A549 (cell line): ENCODE data around the gene SLC25A47. TPM values are rescaled to one million over a fixed set of nuclear protein-coding genes. Genes with fewer than 3 reads are reported as not detected.
"Not testable (repeated sequence)": the region's sequence is repeated elsewhere in the genome, so short reads cannot be mapped to it uniquely, and the experiment has no call there.

Source experiments
- ATAC-seq, 2 experiments: fragments of 200-7000 bp in 1 of 2; fragments of >200 bp in 1 of 2; cut with Nextera tagmentation in 1 of 2; cut with Tn5 transposase in 1 of 2; 3 replicates each; pipeline versions ENCODE4 v1.8.0 to v1.9.1; 2018 to 2020; ENCODE audit warnings: mild to moderate bottlenecking in 1 of 2, moderate library complexity in 1 of 2
- CTCF ChIA-PET: fragments of 300-600 bp; sonication (Branson Sonifier 250); formaldehyde crosslinking; extraction: SDS; loops from one replicate; lab custom pipeline; 2021; ENCODE audit warnings: antibody characterized with exemption, inconsistent platforms; lab: Yijun Ruan, JAX
- POLR2A ChIA-PET: fragments of 350-600 bp; formaldehyde crosslinking; extraction: SDS; loops from one replicate; lab custom pipeline; 2021; ENCODE audit warnings: antibody characterized with exemption, inconsistent platforms; lab: Yijun Ruan, JAX
- DNase-seq, 2 experiments: peaks; one replicate each; pipeline versions ENCODE4 v3.0.0 to v3.0.0-alpha.2; 2011 to 2016; ENCODE audit warnings: low read depth in 1 of 2, low spot score in 1 of 2
- FAIRE-seq: peaks from 2 replicates; lab custom pipeline; 2011; peaks lifted over from hg19 to GRCh38; lab: Jason Lieb, UNC
- H3K27ac ChIP-seq, 2 experiments: fragments of >200 bp; sonication (Bioruptor Twin); formaldehyde crosslinking; 3 replicates each; pipeline ENCODE4 v1.5.1; 2016 to 2017
- H3K4me1 ChIP-seq: fragments of >200 bp; sonication (Bioruptor Twin); formaldehyde crosslinking; 3 replicates; pipeline ENCODE4 v1.6.1; 2016
- H3K4me2 ChIP-seq: fragments of >200 bp; sonication (Bioruptor Twin); formaldehyde crosslinking; 3 replicates; pipeline ENCODE4 v1.6.1; 2016
- H3K4me3 ChIP-seq: fragments of >200 bp; sonication (Bioruptor Twin); formaldehyde crosslinking; 3 replicates; pipeline ENCODE4 v1.5.1; 2016
- H3K9me3 ChIP-seq: fragments of >200 bp; sonication (Bioruptor Twin); formaldehyde crosslinking; 3 replicates; pipeline ENCODE4 v1.6.1; 2016
- BHLHE40 ChIP-seq: IDR thresholded peaks from 2 replicates; pipeline ENCODE4 v1.6.1; 2012; ENCODE audit warnings: low read depth, low read length, inconsistent platforms
- CEBPB ChIP-seq, 2 experiments: fragments of >200 bp in 1 of 2; sonication (Bioruptor Twin) in 1 of 2; formaldehyde crosslinking in 1 of 2; IDR thresholded peaks; 2 replicates each; pipeline ENCODE4 v1.6.1; 2012 to 2016
- CHD2 ChIP-seq: fragments of 150-350 bp; IDR thresholded peaks from 2 replicates; pipeline ENCODE4 v1.6.1; 2014; ENCODE audit warnings: low read length; ENCODE audit not compliant: partially characterized antibody
- CHD4 ChIP-seq: fragments of 200-600 bp; sonication (generic); IDR thresholded peaks from 2 replicates; pipeline ENCODE4 v1.6.1; 2016; ENCODE audit warnings: antibody characterized with exemption, mild to moderate bottlenecking, borderline replicate concordance
- EHMT2 ChIP-seq: fragments of 200-600 bp; sonication (generic); IDR thresholded peaks from 2 replicates; pipeline ENCODE4 v1.6.1; 2016; ENCODE audit warnings: antibody characterized with exemption, low read depth, mild to moderate bottlenecking, moderate library complexity
- EP300 ChIP-seq, 2 experiments: fragments of >200 bp; sonication (Bioruptor Twin); formaldehyde crosslinking; IDR thresholded peaks; 2 replicates in 1 of 2; 3 replicates in 1 of 2; pipeline ENCODE4 v1.6.1; 2016 to 2017
- FOSB ChIP-seq: fragments of 250-450 bp; sonication (Bioruptor Pico); IDR thresholded peaks from 2 replicates; pipeline ENCODE4 v1.5.0; 2020; ENCODE audit warnings: mild to moderate bottlenecking, moderate library complexity
- FOXS1 ChIP-seq: fragments of 250-450 bp; sonication (Bioruptor Pico); IDR thresholded peaks from 2 replicates; pipeline ENCODE4 v1.5.0; 2020; ENCODE audit warnings: mild to moderate bottlenecking, moderate library complexity
- GATA3 ChIP-seq: IDR thresholded peaks from 2 replicates; pipeline ENCODE4 v1.6.1; 2012; ENCODE audit warnings: borderline replicate concordance
- HDAC2 ChIP-seq: fragments of 200-600 bp; sonication (generic); IDR thresholded peaks from 2 replicates; pipeline ENCODE4 v1.6.1; 2016
- KDM1A ChIP-seq: fragments of 200-600 bp; sonication (generic); IDR thresholded peaks from 2 replicates; pipeline ENCODE4 v1.6.1; 2016; ENCODE audit warnings: low read depth, mild to moderate bottlenecking
- MAFK ChIP-seq: fragments of 450-650 bp; IDR thresholded peaks from 2 replicates; pipeline ENCODE4 v1.6.1; 2014; ENCODE audit not compliant: partially characterized antibody
- MAZ ChIP-seq: fragments of 150-350 bp; IDR thresholded peaks from 2 replicates; pipeline ENCODE4 v1.6.1; 2014; ENCODE audit warnings: antibody characterized with exemption, low read depth, low read length, borderline replicate concordance
- MYC ChIP-seq: IDR thresholded peaks from 2 replicates; pipeline ENCODE4 v1.6.1; 2012; ENCODE audit warnings: mild to moderate bottlenecking, inconsistent platforms, low read length, improper control_type of control experiment, borderline replicate concordance
- POLR2AphosphoS2 ChIP-seq: conservative IDR thresholded peaks from 2 replicates; pipeline ENCODE4 v1.6.1; 2012; ENCODE audit warnings: low read length, improper control_type of control experiment, inconsistent platforms
- RAD21 ChIP-seq, 2 experiments: fragments of >200 bp in 1 of 2; sonication (Bioruptor Twin) in 1 of 2; formaldehyde crosslinking in 1 of 2; IDR thresholded peaks in 1 of 2; conservative IDR thresholded peaks in 1 of 2; 2 replicates in 1 of 2; 3 replicates in 1 of 2; pipeline ENCODE4 v1.6.1; 2012 to 2018; ENCODE audit warnings: inconsistent platforms in 1 of 2
- RARB ChIP-seq: fragments of 250-450 bp; sonication (Bioruptor Pico); IDR thresholded peaks from 2 replicates; pipeline ENCODE4 v1.8.0; 2021; ENCODE audit warnings: mild to moderate bottlenecking, moderate library complexity
- RNF2 ChIP-seq: fragments of 200-600 bp; sonication (generic); IDR thresholded peaks from 2 replicates; pipeline ENCODE4 v1.6.1; 2016; ENCODE audit warnings: low read depth, mild to moderate bottlenecking, antibody characterized with exemption, moderate library complexity, borderline replicate concordance
- SMC3 ChIP-seq: fragments of >200 bp; sonication (Bioruptor Twin); formaldehyde crosslinking; IDR thresholded peaks from 3 replicates; pipeline ENCODE4 v1.6.1; 2018; ENCODE audit warnings: inconsistent platforms
- TFCP2L1 ChIP-seq: fragments of 250-450 bp; sonication (Bioruptor Pico); IDR thresholded peaks from 2 replicates; pipeline ENCODE4 v1.5.0; 2021; ENCODE audit warnings: mild to moderate bottlenecking
- TP53 ChIP-seq: fragments of 250-450 bp; sonication (Bioruptor Pico); IDR thresholded peaks from 2 replicates; pipeline ENCODE4 v1.5.0; 2021; ENCODE audit warnings: mild to moderate bottlenecking, moderate library complexity
- ZC3H11A ChIP-seq: fragments of 450-650 bp; IDR thresholded peaks from 2 replicates; pipeline ENCODE4 v1.6.1; 2014; ENCODE audit warnings: antibody characterized with exemption, mild to moderate bottlenecking
- ZFP36 ChIP-seq: fragments of 450-650 bp; IDR thresholded peaks from 2 replicates; pipeline ENCODE4 v1.6.1; 2014; ENCODE audit warnings: borderline replicate concordance; ENCODE audit not compliant: partially characterized antibody
- ZSCAN20 ChIP-seq: fragments of 250-450 bp; sonication (Bioruptor Pico); IDR thresholded peaks from 2 replicates; pipeline ENCODE4 v1.8.0; 2022; ENCODE audit warnings: mild to moderate bottlenecking, moderate library complexity
- WGBS: methylation state at CpG from one replicate; pipeline ENCODE4 v1.1.6; 2017; ENCODE audit errors: missing lambda C conversion rate; 5-methylcytosine and 5-hydroxymethylcytosine counted together
- polyA plus RNA-seq, 4 experiments: library from polyadenylated mRNA; depleted of rRNA in 3 of 4; stranded (reverse); fragments of >200 nt; fragmentation: RNase III in 1 of 4; extraction: RNeasy Plus Mini Kit Qiagen cat#74134 plus additional on column Dnase treatment in 1 of 4; gene quantifications; 2 replicates in 3 of 4; 3 replicates in 1 of 4; pipeline ENCODE4 v1.2.3, GENCODE V29; 2011 to 2017
- TF ChIP-seq, protein P1 (sequence below): fragments of >200 bp; sonication (Bioruptor Twin); formaldehyde crosslinking; IDR thresholded peaks from 3 replicates; pipeline ENCODE4 v1.5.1; 2016
- TF ChIP-seq, protein P2 (sequence below): fragments of 200-600 bp; sonication (generic); IDR thresholded peaks from 2 replicates; pipeline ENCODE4 v1.6.1; 2016; ENCODE audit warnings: antibody characterized with exemption, mild to moderate bottlenecking, moderate library complexity

The SLC25A47 gene
- polyA plus RNA-seq, 2 of the 4 experiments (the other 2 are of a cell fraction): not detected

DNA sequence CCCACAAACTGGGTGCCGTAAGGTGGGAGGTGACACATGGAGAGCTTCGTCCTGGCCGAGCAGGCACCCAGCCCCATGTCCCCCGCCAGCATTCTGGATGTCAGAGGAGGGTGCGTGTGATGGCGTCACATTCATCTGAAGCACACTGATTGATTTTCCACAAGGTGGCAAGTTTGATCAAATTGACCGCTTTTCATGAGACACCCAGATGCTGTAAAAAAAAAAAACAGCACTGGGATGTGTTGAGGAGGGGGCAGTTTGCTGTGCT is 41.1 kb upstream of the SLC25A47 start:
- no peak for TF ChIP-seq EHMT2
- TF ChIP-seq TP53: no peak
- no peak for TF ChIP-seq GATA3
- TF ChIP-seq FOXS1 (CRISPR knock-in tag): no peak
- TF ChIP-seq, protein P1, sequence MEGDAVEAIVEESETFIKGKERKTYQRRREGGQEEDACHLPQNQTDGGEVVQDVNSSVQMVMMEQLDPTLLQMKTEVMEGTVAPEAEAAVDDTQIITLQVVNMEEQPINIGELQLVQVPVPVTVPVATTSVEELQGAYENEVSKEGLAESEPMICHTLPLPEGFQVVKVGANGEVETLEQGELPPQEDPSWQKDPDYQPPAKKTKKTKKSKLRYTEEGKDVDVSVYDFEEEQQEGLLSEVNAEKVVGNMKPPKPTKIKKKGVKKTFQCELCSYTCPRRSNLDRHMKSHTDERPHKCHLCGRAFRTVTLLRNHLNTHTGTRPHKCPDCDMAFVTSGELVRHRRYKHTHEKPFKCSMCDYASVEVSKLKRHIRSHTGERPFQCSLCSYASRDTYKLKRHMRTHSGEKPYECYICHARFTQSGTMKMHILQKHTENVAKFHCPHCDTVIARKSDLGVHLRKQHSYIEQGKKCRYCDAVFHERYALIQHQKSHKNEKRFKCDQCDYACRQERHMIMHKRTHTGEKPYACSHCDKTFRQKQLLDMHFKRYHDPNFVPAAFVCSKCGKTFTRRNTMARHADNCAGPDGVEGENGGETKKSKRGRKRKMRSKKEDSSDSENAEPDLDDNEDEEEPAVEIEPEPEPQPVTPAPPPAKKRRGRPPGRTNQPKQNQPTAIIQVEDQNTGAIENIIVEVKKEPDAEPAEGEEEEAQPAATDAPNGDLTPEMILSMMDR: no peak
- TF ChIP-seq, protein P2, sequence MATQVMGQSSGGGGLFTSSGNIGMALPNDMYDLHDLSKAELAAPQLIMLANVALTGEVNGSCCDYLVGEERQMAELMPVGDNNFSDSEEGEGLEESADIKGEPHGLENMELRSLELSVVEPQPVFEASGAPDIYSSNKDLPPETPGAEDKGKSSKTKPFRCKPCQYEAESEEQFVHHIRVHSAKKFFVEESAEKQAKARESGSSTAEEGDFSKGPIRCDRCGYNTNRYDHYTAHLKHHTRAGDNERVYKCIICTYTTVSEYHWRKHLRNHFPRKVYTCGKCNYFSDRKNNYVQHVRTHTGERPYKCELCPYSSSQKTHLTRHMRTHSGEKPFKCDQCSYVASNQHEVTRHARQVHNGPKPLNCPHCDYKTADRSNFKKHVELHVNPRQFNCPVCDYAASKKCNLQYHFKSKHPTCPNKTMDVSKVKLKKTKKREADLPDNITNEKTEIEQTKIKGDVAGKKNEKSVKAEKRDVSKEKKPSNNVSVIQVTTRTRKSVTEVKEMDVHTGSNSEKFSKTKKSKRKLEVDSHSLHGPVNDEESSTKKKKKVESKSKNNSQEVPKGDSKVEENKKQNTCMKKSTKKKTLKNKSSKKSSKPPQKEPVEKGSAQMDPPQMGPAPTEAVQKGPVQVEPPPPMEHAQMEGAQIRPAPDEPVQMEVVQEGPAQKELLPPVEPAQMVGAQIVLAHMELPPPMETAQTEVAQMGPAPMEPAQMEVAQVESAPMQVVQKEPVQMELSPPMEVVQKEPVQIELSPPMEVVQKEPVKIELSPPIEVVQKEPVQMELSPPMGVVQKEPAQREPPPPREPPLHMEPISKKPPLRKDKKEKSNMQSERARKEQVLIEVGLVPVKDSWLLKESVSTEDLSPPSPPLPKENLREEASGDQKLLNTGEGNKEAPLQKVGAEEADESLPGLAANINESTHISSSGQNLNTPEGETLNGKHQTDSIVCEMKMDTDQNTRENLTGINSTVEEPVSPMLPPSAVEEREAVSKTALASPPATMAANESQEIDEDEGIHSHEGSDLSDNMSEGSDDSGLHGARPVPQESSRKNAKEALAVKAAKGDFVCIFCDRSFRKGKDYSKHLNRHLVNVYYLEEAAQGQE: no peak
- TF ChIP-seq CHD2: no peak
- no peak for TF ChIP-seq MYC
- no peak for TF ChIP-seq BHLHE40
- no peak for TF ChIP-seq MAZ
- no peak for TF ChIP-seq FOSB (CRISPR knock-in tag)
- TF ChIP-seq POLR2AphosphoS2: no peak
- no peak for TF ChIP-seq RNF2
- TF ChIP-seq ZFP36: no peak
- TF ChIP-seq TFCP2L1 (CRISPR knock-in tag): no peak
- Histone ChIP-seq H3K27ac (no peak overlapping the region), H3K9me3 (no peaks in the 10 kb centered on the region), H3K4me1 (peaks cover 15% of the 10 kb centered on the region; the same call in 2 of the 3 replicates), H3K4me2 (no peak overlapping the region), H3K4me3 (no peak overlapping the region)
- ChIA-PET CTCF (interaction anchor here (0.5 to 7.2 kb wide), 6 partner anchors 9 to 310 kb away, joined by 3 to 114 read pairs (median 4); no protein-coding TSS in a partner anchor), POLR2A (no interaction called here)
- no peak for DNase-seq
- no peak for ATAC-seq
- FAIRE-seq: no peak
- 96% methylated on average over 7 of the region's 7 CpGs for WGBS

DNA sequence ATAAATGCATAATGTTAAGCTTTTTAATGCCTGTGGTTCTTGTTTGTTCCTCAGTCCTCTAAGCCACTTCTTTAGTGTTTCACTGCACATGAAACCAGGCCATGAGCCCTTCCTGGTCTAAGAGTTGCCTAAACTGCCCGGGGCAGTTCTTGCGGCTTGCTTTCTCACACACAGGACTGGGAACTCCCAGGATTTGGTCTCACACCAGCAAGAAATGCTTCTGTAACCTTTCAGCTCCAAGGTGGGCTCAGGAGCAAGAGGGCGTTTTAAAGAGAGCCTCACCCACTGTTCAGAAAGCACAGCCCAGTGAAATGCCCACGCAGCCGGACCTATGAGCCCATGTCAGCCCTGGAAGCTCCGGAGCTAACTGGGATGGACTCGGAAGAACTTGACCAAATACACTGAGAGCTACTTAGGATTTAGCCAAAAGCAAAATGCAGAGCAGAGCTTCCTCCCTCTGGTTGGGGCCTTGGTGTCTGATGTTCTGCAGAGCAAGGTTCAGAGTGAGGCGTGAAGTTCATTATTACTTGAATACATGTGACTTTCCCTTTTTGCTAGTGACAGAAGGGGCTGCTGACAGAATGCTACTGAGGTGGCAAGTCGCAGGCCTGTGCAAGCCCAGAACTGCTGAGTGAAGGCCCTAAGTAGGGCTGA is 40.2 kb upstream of the SLC25A47 start:
- no peaks in the 10 kb centered on the region for H3K9me3 ChIP-seq
- H3K4me3 ChIP-seq: no peak overlapping the region
- POLR2A ChIA-PET: interaction anchor here (0.7 kb wide), 1 partner anchor 29 kb away, joined by 3 read pairs; no protein-coding TSS in a partner anchor
- H3K4me2 ChIP-seq: no peak overlapping the region
- ATAC-seq (no peak), FAIRE-seq (no peak), DNase-seq (no peak)
- no peak overlapping the region for H3K27ac ChIP-seq
- no peak for TF ChIP-seq KDM1A
- TF ChIP-seq MYC: no peak
- TF ChIP-seq FOSB (CRISPR knock-in tag): no peak
- TF ChIP-seq SMC3: no peak
- TF ChIP-seq, protein P1: no peak
- TF ChIP-seq RNF2: no peak
- no peak for TF ChIP-seq RARB
- no peak for TF ChIP-seq CEBPB (IDR thresholded peaks at IDR 0.05)
- TF ChIP-seq RAD21 (conservative IDR thresholded peaks at IDR 0.05 in 1 of 2, IDR thresholded peaks at IDR 0.05 in 1 of 2): no peak
- no peak for TF ChIP-seq CHD4
- no peak for TF ChIP-seq MAFK
- TF ChIP-seq EP300 (IDR thresholded peaks at IDR 0.05): no peak
- TF ChIP-seq ZSCAN20 (CRISPR knock-in tag): no peak
- TF ChIP-seq HDAC2: no peak
- TF ChIP-seq BHLHE40: no peak
- TF ChIP-seq ZC3H11A: no peak
- no peak for TF ChIP-seq POLR2AphosphoS2
- WGBS: 90% methylated on average over 9 of the region's 9 CpGs
- CTCF ChIA-PET: interaction anchor here (1.0 to 7.2 kb wide), 7 partner anchors 10 to 70 kb away, joined by 3 to 114 read pairs (median 4); no protein-coding TSS in a partner anchor
- H3K4me1 ChIP-seq: peaks cover 15% of the 10 kb centered on the region; the same call in 2 of the 3 replicates

DNA sequence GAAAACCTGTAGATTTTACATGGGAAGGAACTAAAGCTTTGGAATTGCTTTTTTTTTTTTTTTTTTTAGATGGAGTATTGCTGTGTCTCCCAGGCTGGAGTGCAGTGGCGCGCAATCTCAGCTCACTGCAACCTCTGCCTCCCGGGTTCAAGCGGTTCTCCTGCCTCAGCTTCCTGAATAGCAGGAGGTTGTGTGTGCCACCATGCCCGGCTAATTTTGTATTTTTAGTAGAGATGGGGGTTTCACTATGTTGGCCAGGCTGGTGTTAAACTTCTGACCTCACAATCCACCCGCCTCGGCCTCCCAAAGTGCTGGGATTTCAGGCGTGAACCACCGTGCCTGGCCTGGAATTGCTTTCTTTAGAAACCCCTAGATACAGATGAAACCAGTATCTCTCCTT is 39.7 kb upstream of the SLC25A47 start:
- WGBS: 89% methylated on average over 9 of the region's 9 CpGs
- not testable (repeated sequence) for H3K27ac ChIP-seq, H3K4me2 ChIP-seq, FAIRE-seq, H3K4me3 ChIP-seq, ATAC-seq, DNase-seq, H3K9me3 ChIP-seq
- CTCF ChIA-PET: interaction anchor here (1.0 to 7.2 kb wide), 8 partner anchors 10 to 94 kb away, joined by 4 to 114 read pairs (median 8); no protein-coding TSS in a partner anchor
- POLR2A ChIA-PET: interaction anchor here (0.7 kb wide), 1 partner anchor 28 kb away, joined by 3 read pairs; no protein-coding TSS in a partner anchor
- peaks cover 15% of the 10 kb centered on the region; the same call in 2 of the 3 replicates for H3K4me1 ChIP-seq
